H54 (cell line): ENCODE data around the gene TREX2.

Experiments
- DNase-seq: peaks from one replicate; pipeline ENCODE4 v3.0.0; 2011; ENCODE audit warnings: low spot score, mixed read lengths; ENCODE audit not compliant: insufficient read length
- FAIRE-seq: peaks from 3 replicates; lab custom pipeline; 2011; peaks lifted over from hg19 to GRCh38; lab: Jason Lieb, UNC
- POLR2A ChIP-seq: IDR thresholded peaks from 2 replicates; pipeline ENCODE4 v1.6.1; 2011; ENCODE audit warnings: low read depth, mild to moderate bottlenecking, low read length

TREX2 gene

DNA sequence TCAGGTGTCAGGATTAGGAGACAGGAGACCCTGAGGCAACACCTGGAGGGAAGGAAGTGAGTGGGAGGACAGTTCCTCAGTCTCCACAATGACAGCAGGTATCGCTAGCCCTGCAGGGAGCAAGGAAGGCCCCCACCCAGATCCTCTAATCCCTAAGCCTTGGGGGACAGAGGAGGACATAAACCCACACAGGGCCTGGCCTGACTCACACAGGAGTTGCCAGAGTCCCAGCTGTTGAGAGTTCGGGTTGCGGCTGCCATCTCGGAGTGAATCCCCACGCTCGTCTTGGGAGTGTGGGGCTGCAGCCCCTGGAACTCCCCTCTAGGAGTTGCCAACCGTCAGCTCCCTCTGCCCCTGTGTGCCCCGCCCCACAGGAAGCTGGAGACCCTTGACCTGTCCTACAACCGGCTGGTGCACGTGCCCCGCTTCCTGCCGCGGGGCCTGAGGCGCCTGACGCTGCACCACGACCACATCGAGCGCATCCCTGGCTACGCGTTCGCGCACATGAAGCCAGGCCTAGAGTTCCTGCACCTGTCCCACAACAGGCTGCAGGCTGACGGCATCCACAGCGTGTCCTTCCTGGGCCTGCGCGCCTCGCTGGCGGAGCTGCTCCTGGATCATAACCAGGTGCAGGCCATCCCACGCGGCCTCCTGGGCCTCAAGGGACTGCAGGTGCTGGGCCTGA lies 39.7 kb upstream of the TREX2 start:
- FAIRE-seq (no peak), DNase-seq (no peak)
- TF ChIP-seq POLR2A, result no peak

DNA sequence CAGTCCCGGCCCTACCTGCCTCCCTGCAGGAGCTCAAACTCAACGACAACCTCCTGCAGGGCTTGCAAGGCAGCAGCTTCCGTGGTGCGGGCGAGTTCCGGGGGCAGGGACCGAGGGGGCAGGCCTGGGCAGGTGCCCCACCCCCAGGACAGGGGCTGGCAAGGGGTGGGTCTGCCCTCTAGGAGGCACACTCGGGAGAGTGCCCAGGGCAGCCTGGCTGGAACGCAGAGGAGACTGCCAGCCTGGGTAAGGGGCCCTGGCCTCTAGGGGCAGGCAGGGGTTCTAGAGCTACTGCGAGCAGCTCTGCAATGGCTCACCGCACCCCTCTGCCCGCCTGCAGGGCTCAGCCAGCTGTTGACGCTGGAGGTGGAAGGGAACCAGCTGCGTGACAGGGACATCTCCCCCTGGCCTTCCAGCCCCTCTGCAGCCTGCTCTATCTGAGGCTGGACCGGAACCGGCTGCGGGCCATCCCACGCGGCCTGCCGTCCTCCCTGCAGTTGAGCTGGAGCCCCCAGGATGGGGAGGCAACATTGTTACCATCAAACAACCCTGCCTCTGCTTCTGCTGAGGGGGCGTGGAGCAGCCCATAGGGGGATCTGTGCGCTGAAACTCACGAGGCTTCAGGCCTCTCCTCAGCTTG lies 36.6 kb upstream of the TREX2 start:
- DNase-seq (no peak), FAIRE-seq (no peak)
- no peak for TF ChIP-seq POLR2A

DNA sequence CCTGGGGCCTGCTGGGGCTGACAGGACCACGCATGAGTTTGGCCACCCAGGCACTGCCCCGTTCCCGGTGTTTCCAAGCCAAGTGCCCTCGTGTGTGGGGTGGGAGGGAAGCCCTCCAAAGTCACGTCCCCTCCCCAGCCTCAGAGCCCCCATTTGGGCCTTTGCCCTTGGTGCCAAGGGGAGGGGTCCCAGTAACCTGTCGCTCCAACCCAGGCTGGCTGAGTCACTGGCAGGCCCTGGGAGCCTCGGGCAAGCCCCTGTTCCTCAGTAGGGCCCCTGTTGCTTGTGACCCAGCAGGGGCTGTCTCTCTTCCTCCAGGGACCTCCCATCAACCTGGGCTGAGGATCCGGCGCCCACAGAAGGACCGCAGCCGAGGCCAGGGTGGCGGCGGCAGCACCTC lies 35.2 kb upstream of the TREX2 start:
- DNase-seq (no peak), FAIRE-seq (no peak)
- TF ChIP-seq POLR2A, result no peak

DNA sequence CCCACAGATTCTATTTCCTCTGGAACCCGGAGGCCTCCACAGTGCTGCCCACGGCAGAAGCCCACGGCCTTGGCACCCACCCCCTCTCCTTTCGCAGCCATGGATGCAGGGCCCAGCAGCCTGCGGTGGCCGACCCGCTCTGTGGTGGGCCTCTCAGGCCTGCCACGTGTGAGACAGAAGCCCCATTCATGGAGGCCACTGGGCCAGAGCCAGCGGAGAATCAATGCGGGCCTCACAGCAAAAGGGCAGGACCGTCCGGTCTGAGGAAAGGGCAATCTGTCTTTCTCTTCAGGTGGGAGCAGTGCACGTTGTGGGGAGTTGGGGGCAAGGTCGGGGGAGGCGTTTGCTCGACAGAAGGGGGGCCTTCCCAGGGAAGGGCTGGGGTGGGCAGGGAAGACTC lies 32.9 kb upstream of the TREX2 start:
- DNase-seq (no peak), FAIRE-seq (no peak)
- no peak for TF ChIP-seq POLR2A

DNA sequence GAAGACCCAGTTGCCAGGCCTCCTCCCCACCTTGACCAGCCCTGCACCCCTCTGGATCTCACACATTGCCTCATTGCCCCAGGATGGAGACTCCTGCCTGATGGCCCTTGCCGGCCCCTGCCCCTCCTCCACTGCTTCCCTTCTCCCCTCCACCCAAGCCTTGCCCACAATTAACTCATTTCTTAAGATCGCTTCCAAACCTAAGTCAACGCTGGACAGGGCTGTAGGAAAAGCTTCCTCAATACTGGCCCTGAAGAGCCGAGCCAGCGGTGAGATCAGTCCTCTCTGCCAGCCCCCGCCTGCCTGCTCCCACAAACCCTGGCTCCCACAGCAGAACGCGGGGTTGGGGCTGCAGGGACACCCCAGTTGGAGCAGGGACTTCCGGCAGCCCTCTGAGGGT lies 32.0 kb upstream of the TREX2 start:
- DNase-seq, result no peak
- TF ChIP-seq POLR2A, result no peak
- no peak for FAIRE-seq

DNA sequence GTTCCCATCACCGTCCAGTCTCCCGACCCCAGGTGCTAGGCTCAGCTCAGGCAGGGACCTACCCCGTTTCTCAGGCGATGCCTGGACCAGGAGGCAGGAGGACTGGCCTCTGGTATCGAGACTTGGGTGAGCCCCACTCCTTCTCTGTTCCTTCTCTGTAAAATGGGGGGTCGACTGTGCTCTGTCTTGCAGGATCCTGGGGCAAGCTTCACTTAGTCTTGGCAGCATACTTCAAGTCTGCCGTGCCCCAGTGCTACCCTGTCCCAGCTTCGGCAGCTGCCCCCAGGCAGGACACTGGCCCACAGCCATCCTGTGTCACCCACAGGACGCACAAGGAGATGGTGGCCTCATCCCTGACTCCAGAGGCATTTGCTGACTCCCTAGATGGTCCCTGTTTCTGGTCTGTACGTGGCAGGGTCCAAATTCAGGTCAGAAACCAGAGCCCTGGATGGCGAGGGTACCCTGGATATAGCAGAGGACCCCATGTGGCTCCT lies 31.6 kb upstream of the TREX2 start:
- no peak for DNase-seq
- FAIRE-seq, result no peak
- no peak for TF ChIP-seq POLR2A

- FAIRE-seq (no peak), DNase-seq (no peak)
- no peak for TF ChIP-seq POLR2A
These were observed 31.0 kb upstream of the TREX2 start for GRCh38 chrX:153476666-153477363.

DNA sequence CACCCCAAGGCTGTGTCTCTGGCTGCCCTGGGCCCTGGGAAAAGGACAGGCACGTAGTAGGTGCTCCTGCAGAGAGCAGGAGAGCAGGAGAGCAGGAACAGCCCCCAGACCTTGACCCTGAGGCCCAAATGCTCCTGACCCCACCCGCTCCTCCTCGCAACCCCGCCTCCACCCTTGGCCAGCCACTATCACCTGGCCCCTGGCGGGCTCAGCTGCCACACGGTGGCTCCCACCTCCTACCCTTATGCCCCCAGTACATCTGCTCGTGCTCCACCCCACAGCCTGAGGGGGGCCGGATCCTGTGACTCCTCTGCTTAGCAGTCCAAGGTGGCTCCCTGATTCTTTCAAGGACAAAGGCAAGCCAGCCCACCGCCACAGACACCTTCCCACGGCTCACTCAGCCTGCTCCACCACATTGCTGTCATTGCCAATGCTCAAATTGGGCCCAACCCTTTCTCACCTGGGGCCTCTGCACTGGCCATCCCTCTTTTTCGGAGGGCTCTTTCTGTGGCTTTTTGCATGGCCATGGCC lies 30.0 kb upstream of the TREX2 start:
- FAIRE-seq, result no peak

GRCh38 chrX:153475271-153475670 lies 29.4 kb upstream of the TREX2 start:
- no peak for TF ChIP-seq POLR2A
- DNase-seq (no peak), FAIRE-seq (no peak)

More for the DNA sequence above, 30.0 kb upstream of the TREX2 start:
- no peak for DNase-seq
- TF ChIP-seq POLR2A, result no peak

- FAIRE-seq, result no peak
- TF ChIP-seq POLR2A, result no peak
- DNase-seq, result no peak
These were observed 28.9 kb upstream of the TREX2 start for GRCh38 chrX:153474718-153475117.

GRCh38 chrX:153474266-153474665 lies 28.4 kb upstream of the TREX2 start:
- no peak for FAIRE-seq
- no peak for TF ChIP-seq POLR2A
- DNase-seq, result no peak

GRCh38 chrX:153473126-153473525 lies 27.3 kb upstream of the TREX2 start:
- DNase-seq, result no peak
- TF ChIP-seq POLR2A, result no peak
- FAIRE-seq, result no peak

DNA sequence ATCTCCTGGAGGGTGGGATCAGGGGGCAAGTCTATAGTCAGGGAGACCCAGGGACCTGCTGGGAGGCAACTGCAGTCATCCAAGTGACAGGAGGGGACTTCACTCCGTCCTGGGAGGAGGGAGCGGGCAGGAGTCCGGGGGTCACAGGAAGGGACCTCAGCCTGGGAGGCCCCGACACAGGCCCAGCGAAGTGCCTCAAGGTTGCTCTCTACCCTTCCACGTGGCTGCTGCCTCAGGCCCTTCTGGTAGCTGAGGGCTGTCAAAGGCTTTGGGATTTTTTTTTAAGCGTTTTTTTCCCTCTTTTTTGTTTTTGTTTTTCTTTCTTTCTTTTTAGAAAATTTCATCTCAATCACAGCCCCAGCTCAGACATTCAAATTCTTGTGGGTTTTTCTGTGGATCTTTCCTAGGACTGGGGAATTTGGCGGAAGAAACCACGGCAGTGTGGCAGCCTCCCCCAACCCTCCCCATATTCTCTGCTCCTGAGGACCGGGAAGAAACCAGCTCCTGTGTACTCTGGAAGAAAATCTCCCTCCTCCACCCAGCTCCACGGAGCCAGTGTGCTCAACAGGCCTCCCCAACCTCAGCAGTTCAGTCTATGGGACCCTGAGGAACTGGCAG lies 25.9 kb upstream of the TREX2 start:
- no peak for TF ChIP-seq POLR2A
- no peak for DNase-seq
- no peak for FAIRE-seq
